Stimulated activated CD8-positive, alpha-beta memory T cell treated with anti-CD3 and anti-CD28 coated beads, Interleukin-7, amount 100 ng/mL, for 4 hours (primary cell): ENCODE measurements around the gene RBBP5.

Experiments
- DNase-seq, 2 donors: peaks; one replicate each; pipeline ENCODE4 v3.0.0-alpha.2; 2020; ENCODE audit warnings: low read depth in 2 of 2

The RBBP5 gene

DNA sequence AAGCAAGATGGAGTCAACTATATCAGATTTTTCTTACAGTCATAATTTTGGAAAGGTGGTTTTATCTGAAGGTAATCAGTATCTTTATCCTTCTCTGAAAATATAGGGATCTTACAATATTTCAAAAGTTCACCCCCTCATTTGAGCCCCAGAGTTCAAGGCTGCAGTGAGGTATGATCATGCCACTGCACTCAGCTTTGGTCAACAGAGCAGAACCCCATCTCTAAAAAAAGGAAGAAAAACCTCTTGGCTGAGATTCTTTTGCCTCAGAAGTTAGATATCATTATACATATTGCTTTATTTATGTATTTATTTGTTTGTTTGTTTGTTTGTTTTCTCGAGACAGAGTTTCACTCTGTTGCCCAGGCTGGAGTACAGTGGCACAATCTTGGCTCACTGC is 11.5 kb upstream of the RBBP5 start:
- DNase-seq: no peak

DNA sequence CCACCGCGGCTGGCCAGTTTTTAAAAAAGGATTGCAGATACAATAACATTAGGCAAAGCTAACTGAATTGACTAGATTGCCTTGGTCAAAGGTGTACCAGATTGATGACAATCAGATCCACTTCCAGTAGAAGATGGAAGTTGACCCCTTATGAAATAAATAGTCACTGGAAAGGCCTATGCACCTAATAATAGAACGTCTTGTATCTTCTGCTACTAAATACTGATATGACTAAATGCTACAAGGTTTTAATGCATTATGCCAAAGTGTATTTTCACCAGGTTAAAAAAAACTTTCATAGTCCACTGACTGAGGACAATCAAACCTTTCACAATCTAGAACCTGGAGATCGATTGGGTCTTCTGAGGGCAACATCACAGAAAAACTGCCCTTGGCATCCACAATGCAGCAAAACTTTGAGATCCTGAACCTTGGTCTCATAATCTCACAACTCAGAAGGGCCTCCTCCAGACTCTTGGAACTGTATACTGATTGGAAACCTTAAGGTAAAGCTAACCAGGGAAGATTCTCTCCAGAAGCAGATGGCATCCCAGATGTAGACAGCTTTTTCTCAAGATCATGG is 7.8 kb upstream of the RBBP5 start:
- DNase-seq: no peak

DNA sequence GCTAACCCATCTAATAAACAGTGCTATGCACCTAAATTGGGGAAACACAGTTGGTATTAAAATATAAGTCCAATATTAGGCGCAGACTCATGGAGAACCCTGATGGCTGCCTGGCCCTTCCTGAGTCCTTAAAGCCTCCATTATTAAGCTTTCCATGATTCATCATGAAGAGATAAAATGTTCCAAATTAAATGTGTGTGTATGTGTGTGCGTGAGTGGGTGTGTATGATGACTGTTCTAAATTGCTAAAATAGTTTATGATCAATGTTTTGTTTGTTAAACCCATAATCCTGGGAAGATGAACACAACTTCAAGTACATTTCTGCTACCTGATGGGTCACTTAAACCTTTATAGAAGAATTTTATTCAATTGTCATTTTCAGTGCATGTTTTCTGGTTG is 6.3 kb upstream of the RBBP5 start:
- DNase-seq: no peak

DNA sequence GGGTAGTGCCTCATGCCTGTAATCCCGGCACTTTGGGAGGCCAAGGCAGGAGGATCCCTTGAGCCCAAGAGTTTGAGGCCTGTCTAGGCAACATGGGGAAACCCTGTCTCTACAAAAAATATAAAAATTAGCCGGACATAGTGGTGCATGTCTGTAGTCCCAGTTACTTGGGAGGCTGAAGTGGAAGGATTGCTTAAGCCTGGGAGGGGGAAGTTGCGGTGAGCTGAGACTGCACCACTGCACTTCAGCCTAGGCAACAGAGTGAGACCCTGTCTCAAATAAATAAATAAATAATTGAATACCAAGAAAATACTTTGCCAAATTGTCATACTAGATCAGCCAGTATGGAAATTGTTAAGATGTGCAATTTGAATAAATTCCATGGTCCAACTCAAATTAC is 5.9 kb upstream of the RBBP5 start:
- DNase-seq: no peak

DNA sequence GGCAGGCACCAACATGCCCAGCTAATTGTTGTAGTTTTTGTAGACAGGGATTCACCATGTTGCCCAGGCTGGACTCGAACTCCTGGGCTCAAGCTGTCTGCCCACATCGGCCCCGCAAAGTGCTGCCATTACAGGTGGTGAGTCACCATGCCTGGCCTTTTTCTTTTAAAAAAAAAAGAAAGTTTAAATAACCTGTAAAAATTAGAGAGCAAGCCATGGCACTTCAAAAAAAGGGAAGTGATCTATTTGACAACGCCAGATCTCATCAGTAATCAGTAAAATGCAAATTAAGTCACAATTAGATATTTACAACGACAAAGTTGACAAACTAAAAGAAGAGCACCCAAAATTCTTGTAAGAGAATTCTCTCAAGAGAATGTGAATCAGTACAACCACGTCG is 2.9 kb upstream of the RBBP5 start:
- no peak for DNase-seq

DNA sequence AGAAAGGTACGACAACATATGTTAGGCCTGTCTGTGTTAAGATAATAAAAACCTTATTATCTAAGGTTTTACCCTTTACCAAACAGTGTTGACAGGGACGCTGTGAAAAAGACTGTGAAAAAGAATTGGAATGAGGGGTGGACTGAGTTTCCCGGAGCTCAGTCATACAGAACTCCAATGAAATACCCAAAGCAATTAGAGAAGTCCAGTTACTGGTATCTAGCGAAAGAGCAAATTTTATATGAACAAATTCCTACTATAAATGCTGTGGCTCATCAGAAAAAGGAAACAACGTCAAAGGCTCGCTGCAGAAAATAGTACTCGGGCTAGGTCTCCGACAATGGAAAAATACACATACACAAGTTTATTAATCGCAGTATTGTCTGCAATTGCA is 708 bp upstream of the RBBP5 start:
- no peak for DNase-seq

DNA sequence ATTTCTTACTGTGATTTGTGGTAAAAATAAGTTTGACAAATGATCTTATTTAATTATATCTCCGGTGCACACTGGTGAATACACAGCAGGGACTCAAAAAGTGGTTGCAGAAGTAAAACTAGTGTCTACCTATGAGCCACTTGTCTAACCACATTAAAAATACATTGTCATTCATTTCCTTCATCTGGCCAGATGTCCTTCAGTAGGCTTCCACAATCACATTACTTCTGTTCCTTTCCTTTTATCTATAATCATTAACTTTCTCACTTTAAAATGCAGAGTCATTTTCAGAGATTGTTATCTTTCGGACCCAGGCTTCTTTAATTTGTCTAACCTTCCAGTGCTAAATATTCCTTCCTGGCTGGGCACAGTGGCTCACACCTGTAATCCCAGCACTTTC is 3.0 kb downstream of the RBBP5 start:
- DNase-seq: no peak

DNA sequence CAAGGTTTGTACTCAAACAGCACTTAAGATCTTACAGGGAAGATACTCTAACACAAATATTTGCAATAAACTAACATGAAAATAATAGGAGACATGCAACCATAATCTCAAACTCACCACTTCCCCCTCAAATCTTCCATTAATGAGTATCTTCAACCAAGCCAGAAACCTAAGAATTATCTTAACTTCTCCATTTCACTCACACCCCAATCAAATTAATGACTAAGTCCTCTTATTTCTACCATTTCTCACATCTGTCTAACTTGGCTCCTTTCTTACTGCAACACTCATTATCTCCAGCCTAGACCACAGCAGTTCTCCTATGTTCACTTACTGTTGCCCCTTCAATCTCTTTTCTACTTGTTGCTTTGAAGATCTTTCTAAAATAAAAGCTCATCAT is 10.4 kb downstream of the RBBP5 start:
- no peak for DNase-seq

DNA sequence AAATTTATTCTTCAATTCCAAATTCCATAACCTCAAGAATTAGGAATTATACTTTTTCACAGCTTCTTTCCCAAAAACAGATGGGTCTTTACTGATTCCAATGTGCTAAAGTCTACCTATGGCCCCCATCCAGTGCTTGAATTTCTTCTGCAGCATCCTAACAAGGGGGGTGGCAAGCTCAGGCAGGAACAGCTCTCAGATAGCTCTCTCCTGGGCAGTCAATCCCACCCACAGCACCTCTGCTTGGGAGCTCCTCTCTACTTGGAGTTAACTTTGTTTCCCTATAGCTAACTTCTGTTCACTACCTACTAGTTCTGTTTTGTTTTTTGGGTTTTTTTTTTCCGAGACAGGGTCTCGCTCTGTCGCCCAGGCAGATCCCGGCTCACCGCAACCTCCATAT is 12.1 kb downstream of the RBBP5 start:
- no peak for DNase-seq

DNA sequence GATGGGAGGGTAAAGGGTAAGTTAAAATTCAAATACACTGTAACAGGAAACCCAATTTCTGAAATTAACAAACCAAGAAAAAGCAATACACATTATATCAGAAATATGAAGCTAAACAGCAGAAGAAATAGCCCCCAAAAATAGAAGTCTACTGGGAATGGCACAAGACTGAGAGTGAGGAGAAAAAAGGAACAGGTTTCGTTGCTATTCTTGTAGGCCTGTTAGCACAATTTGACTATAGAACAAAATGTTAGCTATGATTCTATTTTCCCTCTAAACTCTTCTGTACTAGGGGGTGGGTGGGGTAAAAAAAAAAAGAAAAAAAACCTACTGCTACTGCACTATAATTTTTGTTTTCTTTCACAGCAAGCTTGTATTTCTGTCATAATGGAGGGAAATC is 12.5 kb downstream of the RBBP5 start:
- no peak for DNase-seq

DNA sequence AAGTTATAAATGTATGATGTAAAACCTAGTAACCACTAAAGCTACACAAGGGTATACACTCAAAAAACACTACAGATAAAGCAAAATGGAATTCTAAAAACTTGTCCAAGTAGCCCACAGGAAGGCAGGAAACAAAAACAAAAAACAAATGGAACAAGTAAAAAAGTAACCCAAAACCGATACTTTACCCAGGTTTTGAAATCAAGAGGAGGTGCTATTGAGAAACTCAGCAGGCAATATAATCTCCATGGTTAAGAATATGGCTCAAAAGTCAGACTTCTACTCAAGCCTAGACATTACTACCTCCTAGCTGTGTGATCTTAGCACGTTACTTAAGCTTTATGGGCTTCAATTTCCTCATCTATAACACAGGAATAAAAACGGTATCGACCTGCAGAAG is 13.3 kb downstream of the RBBP5 start:
- DNase-seq: no peak

DNA sequence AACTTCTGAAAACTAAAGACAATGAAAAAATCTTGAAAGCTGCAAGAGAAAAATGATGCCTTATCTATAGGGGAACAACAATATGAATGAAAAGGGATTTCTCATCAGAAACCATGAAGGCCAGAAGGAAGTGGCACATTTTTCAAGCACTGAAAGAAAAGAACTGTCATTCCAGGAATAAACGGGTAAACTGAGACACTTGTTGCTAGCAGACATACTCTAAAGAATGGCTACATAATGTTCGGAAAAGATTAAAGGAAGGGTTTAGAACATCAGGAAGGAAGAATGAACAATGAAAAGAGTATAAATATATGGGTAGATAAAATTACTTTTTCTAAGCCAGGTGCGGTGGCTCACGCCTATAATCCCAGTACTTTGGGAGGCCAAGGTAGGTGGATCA is 14.5 kb downstream of the RBBP5 start:
- DNase-seq: no peak

DNA sequence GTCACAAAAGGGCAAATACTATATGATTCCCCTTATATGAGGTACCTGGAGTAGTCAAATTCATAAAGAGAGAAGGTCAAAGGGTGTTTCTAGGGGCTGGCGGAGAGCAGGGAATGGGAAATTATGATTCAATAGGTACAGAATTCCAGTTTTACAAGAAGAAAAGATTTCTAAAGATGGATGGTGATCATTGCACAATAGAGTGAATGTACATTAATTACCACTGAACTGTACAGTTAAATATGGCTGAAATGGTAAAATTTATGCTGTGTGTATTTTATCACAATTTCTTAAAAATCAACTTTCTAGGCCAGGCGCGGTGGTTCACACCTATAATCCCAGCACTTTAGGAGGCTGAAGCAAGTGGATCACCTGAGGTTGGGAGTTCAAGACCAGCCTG is 19.4 kb downstream of the RBBP5 start:
- no peak for DNase-seq

DNA sequence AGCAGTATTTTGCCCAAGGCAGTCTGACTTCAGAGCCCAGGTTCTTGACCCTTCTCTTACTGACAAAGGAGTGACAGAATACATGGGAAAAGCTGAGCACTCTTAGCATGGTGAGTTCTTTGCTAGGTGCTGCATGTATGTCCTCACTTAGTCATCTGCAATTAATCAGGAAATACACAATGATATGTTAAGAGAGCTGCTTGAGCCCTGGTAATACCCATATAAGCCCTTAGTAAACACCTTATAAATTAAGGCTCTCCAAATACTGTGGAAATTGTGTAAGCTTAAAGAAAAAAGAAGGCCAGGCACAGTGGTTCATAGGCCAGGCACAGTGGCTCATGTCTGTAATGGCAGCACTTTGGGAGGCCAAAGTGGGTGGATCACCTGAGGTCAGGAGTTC is 23.5 kb downstream of the RBBP5 start:
- no peak for DNase-seq

DNA sequence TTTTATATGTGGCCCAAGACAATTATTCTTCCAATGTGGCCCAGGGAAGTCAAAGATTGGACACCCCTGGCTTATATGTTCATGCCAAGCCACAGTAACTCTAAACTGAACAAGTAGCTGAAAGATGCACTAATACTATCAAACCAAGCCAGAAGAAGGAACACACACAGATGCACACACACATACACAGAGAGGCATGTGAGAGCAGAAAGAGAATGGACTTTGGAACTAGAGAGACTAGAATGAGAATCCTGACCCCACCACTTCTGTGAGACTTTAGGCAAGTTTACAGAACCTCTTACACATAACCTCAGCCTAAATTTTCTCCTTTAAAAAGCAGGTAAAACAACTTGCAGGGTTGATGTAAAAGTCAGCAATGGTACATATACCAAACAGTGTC is 26.4 kb downstream of the RBBP5 start:
- no peak for DNase-seq

DNA sequence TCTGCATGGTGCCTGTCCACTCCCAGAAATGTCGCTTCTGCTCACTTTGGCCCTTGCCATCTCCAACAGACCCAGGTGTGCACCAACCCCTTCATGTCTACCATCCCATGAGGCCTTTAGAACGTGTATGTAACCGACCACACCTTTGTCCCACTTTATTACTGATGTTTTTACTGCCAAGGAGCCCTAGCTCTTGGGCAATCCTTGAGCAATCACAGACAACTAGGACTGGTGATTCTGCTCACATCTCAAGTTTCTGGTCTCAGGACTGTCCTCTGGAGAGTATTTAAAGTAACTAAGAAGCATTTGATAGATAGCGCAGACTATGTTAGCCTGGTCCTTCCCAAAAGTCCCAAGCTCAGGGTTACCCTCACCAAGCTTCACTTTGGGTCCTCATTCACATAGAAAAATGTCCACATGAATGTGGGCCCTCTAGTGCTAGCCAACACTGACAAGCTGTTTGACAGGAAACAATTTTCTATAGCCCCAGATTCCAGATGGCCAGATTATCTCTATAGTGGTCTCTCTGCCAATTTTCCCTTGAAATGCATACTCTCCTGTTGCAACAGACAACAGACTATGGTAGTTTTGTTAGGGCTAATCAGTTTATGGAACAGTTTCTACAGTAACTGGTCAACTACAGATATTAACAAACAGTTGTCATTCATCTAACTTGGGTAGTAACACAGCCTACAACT is 30.6 kb downstream of the RBBP5 start:
- no peak for DNase-seq

DNA sequence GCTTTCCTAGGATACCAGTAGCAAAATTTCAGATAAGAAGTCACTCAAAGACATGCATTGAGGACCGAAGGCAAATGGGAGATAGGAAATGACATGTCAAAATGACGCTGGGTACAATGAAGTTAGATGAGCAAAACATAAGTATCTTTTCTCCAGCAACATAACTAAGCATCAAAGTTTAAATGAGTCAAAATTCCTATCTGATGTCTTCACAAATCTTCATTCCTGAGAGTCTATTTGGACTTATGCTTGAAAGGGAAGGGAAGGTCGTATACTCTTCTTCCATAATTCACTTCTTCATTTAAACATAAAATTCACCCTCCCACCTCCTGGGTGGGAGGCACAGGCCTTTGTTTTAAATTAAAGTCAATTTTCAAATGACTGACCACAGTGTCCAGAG is 33.4 kb downstream of the RBBP5 start:
- no peak for DNase-seq

DNA sequence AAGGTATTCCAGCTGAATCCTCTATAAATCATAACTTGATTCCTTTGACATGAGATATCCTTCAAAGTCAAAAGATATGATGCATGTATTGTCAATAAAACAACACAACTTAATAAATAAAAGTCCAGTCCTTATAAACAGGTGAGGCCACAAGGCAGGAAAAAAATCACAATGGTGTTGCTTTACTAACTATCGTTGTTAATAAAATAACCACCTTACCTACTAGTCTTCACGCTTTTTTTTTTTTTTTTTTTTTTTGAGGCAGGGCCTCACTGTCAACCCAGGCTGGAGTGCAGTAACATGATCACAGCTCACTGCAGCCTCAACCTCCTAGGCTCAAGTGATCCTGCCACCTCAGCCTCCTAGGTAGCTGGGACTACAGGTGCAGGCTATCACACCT is 37.4 kb downstream of the RBBP5 start, which contains the start of gene TMEM81:
TMEM81 (minus strand) TSS at position 101 of the 400 bp plus-strand sequence. CDS start 140 bp downstream, outside the sequence.
- DNase-seq: no peak

DNA sequence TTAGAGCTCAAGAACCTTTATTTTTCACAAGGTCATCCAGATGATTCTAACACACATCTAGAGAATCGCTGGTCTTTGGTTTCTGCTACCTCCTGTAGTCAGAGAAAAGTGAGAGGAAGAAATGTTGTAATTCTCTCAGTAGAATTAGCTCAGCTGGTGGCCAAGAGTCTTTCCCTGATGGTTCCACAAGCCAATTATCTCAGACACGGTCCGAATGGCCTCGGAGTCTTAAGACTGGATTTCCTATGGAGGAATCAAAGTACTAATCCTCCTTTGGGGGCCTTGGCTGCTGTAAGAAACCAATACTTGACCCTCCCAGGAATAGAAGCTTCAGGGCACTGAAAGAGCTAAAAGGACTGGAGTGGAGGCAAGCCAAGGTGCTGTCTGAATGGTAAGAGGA is 39.3 kb downstream of the RBBP5 start:
- no peak for DNase-seq

DNA sequence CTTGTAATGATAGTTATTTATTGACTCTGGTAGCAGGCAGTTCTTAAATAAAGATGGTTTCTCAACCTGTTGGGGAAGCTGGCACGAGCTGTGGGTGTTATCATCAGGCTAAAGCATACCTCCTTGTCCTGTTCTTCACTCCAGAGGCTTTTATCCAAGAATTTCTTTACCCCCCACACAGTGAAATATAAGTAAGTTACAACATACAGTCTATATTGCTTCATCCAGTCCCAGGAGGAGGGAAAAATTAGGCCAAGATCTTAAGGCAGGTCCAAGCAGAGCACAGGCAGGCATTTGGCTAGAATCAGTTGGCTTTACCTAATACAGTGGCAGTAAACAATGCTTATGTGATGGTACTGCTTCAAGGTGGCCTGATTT is 43.9 kb downstream of the RBBP5 start:
- no peak for DNase-seq

DNA sequence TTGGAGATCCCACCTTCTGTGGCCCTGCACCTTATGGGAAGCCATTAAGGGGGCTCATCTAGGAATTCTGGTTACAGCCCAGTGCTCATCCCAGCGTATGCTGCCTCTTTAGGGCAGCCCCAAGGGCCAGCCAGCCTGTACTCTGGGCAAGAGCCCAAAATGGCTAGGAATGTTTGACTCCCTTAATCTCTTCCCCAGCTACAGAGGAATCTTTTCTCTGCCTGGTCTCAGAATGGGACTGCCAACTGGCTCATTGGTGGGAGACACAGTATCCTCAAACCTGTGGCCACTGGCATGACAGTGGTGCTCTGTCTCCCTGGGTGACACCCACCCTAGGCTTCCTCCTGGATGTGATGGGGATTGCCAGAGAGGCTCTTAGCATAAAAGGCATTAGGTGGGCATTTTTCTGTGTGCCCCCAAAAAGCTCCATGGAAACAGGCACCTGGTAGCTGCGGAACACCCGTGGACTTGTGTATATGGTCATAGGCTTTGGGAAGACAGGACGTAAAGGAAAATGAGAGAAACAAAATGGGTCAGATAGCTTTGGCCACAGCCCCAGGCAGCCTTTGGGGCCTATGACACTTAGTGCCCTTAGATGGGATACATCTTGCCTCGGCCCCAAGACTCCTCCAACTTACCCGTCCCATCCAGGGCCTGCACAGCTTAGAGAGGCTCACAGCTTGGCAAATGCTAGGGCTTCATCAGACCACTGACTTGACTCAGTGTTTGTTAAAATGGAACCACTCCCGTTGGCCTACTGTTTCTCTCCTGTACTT is 44.4 kb downstream of the RBBP5 start:
- no peak for DNase-seq

DNA sequence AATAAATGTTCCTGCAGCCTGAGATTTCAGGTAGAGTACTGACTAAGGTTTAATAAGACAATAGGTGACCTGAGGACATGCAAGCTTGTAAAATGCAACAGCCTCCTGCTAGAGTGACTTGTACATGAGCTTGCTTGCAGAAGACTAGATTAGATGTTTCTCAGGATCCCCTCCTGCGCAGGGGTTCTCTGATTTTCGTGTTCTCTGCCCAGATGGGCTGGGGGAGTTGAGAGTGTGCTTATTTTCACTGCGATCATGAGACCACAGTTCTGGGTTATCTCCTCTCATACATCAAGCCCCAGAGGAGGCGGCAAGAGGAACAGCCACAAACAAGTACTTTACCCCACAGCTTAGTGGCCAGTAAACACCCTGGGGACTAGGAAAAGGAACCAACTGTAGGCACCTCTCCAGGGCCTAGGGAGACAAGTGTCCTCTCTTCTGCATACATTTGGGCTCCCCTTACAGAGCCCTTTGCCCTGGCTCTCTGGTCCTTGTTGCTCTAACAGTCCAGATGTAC is 45.5 kb downstream of the RBBP5 start:
- DNase-seq: no peak

DNA sequence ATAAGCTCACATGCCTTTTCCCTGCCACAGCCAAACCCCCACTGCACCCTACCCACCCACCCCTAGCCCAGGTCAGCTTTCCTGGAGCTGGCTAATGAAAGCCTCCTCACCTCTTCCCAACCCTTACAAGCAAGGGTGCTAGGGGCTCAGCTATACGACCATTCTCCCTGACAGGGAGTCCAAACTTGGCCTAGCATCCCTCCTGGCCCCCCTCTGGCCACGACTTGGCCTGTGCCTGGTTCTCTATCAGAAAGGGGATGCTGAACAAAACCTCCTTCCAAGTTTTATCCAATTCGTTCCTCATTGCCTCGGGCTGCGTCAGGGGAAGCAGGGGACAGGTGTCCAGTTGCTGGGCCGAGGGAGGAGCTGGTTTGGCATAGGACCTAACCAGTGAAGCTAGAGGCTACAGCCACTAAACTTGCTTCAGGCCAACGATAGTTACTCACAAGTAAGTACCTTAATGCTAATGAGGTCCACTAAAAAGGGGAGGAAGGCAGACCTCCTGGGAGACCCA is 46.1 kb downstream of the RBBP5 start:
- no peak for DNase-seq
